ENCODE data around the gene PIEZO1. TPM values are rescaled to one million over a fixed set of nuclear protein-coding genes. Genes with fewer than 3 reads are reported as not detected.

The PIEZO1 gene
- total and polyA plus RNA-seq, 11 donors: 14.2 to 59.7 (median 31.2) TPM

DNA sequence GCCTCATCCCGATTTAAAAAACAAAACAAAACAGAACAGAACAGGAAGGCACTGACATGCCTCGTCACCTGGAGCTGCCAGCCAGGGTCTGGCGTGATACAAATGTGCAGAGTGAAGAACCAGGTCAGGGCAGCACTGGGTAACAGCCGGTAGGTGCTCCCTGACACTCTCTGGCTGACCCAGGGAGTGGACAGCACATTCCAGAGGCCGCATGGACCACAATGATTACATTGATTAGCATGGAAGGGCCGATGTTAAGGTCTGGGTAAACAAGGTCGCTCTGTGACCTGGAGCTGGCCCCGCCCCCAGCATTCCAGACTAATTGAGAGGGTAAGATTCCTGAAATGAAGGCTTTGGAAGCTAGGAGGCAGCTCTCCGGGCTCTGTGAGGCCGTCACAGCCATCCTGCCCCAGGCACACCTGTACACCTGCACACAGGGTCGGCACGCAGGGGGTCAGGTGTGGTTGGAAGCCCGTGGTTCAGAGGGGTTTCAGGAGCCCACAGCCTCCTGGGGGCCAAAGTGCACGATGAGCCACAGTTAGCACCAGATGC is 21.4 kb downstream of the PIEZO1 start:
- 76 to 80% (median 77%) methylated on average over 8 to 14 of the region's 14 CpGs for WGBS, 4 donors
- no peaks in the 10 kb centered on the region for H3K27me3 ChIP-seq
- peak overlapping the region in 1 of 12 donors; percentile 92 for H3K27ac ChIP-seq
- peaks cover 0 to 10% (median 0%) of the 10 kb centered on the region in 12 donors for H3K9me3 ChIP-seq
- intact Hi-C loops (cut with DNase I): no loop called here
- TF ChIP-seq POLR2A (IDR thresholded peaks at IDR 0.05): no peak
- TF ChIP-seq, protein P1, sequence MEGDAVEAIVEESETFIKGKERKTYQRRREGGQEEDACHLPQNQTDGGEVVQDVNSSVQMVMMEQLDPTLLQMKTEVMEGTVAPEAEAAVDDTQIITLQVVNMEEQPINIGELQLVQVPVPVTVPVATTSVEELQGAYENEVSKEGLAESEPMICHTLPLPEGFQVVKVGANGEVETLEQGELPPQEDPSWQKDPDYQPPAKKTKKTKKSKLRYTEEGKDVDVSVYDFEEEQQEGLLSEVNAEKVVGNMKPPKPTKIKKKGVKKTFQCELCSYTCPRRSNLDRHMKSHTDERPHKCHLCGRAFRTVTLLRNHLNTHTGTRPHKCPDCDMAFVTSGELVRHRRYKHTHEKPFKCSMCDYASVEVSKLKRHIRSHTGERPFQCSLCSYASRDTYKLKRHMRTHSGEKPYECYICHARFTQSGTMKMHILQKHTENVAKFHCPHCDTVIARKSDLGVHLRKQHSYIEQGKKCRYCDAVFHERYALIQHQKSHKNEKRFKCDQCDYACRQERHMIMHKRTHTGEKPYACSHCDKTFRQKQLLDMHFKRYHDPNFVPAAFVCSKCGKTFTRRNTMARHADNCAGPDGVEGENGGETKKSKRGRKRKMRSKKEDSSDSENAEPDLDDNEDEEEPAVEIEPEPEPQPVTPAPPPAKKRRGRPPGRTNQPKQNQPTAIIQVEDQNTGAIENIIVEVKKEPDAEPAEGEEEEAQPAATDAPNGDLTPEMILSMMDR (IDR thresholded peaks at IDR 0.05): no peak
- H3K4me3 ChIP-seq: no peak overlapping the region
- no peak for ATAC-seq
- H3K4me1 ChIP-seq: peaks cover 3 to 43% (median 28%) of the 10 kb centered on the region in 12 donors
- no peak for DNase-seq
- H3K36me3 ChIP-seq: peaks cover 0 to 1% (median 0%) of the 10 kb centered on the region in 9 donors

DNA sequence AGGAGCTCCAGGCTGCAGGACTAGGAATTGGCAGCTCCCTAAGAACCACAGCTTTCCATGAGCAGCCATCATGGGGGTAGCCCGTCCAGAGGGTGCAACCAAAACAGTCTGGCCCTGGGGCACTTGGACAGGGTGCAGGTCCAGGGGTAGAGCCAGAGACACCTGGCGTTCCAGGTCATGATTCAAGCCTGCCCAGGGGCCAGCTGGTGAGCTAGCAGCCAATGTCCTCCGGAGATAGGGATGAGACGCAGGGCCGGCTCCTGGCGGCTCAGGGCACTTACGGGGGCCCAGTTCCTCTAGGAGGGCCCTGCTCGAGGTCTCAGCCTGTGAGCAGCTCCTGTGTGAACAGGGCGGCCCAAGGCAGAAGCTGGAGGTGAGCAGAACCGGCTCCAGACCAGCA is 22.1 kb downstream of the PIEZO1 start:
- ATAC-seq (no peak), DNase-seq (no peak)
- TF ChIP-seq, protein P1 (IDR thresholded peaks at IDR 0.05): no peak
- TF ChIP-seq POLR2A (IDR thresholded peaks at IDR 0.05): no peak
- peaks cover 0 to 15% (median 0%) of the 10 kb centered on the region in 12 donors for H3K9me3 ChIP-seq
- peaks cover 1 to 38% (median 21%) of the 10 kb centered on the region in 12 donors for H3K4me1 ChIP-seq
- H3K27ac ChIP-seq: peak overlapping the region in 1 of 12 donors; percentile 92
- 77 to 94% (median 90%) methylated on average over 4 to 10 of the region's 10 CpGs for WGBS, 4 donors
- intact Hi-C loops (cut with DNase I): no loop called here
- no peak overlapping the region for H3K4me3 ChIP-seq
- peaks cover 0 to 4% (median 0%) of the 10 kb centered on the region in 9 donors for H3K36me3 ChIP-seq
- no peaks in the 10 kb centered on the region for H3K27me3 ChIP-seq

DNA sequence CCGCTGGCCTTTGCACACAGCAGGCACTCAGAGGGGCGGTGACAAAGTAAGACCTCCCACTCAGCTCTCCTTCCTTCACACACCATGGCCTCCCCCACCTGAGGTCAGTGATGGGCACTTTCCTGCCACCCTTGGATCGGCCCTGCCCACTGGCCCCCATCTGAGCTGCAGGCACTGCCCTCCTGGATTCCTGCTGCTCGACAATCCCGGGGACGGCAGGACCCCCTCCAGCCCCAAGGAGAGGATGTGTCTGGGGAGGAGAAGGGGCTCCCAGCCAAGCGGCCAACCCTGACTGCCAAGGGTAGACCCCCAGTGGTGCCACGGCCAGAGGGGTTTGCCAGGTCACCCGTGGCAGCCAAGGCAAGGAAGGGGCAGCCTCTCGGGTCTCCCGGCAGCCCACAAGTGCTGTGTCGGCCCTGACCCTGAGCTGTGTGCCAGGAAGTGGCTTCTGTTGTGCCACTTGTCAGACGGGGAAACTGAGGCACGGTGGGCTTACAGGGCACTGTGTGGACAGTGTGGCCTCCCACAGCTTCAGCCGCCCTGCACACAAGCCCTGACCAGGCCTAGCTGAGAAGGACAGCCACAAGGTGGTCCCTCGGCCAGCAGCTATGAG is 22.7 kb downstream of the PIEZO1 start:
- Histone ChIP-seq H3K4me3 (no peak overlapping the region), H3K36me3 (peaks cover 0 to 4% (median 0%) of the 10 kb centered on the region in 9 donors), H3K27me3 (no peaks in the 10 kb centered on the region), H3K27ac (peak overlapping the region in 1 of 12 donors; percentile 92), H3K9me3 (peaks cover 0 to 15% (median 0%) of the 10 kb centered on the region in 12 donors), H3K4me1 (peaks cover 0 to 32% (median 18%) of the 10 kb centered on the region in 12 donors)
- TF ChIP-seq POLR2A (IDR thresholded peaks at IDR 0.05): no peak
- TF ChIP-seq, protein P1 (IDR thresholded peaks at IDR 0.05): no peak
- ATAC-seq: no peak
- intact Hi-C loops (cut with DNase I): no loop called here
- 73 to 81% (median 78%) methylated on average over 3 to 16 of the region's 16 CpGs for WGBS, 4 donors
- DNase-seq: no peak

DNA sequence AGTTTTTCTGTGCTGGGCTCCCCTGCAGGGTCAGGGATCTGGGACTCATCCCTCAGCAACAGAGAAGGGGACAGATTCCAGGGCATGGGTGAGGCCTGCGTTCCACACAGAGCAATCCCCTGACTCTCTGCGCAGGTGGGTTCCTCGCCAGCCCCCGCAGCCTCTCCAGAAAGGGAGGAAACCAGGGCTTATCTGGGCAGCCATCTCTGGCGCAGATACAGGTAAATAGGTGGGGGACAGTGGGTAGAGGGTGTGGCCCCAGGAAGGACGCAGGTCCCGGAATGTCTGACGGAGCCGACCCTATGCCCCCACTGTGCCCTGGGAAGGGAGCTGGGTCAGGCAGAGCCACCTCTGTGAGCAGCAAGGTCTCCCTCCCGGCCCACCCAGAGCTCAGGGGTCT is 23.2 kb downstream of the PIEZO1 start:
- WGBS, 4 donors: 69 to 77% (median 73%) methylated on average over 5 to 10 of the region's 10 CpGs
- no peak for ATAC-seq
- Histone ChIP-seq H3K4me1 (peaks cover 0 to 29% (median 15%) of the 10 kb centered on the region in 12 donors), H3K4me3 (no peak overlapping the region), H3K36me3 (peaks cover 0 to 4% (median 0%) of the 10 kb centered on the region in 9 donors), H3K9me3 (peaks cover 0 to 15% (median 0%) of the 10 kb centered on the region in 12 donors), H3K27ac (peak overlapping the region in 1 of 12 donors; percentile 92), H3K27me3 (no peaks in the 10 kb centered on the region)
- DNase-seq: no peak
- TF ChIP-seq, protein P1 (IDR thresholded peaks at IDR 0.05): no peak
- no peak for TF ChIP-seq POLR2A (IDR thresholded peaks at IDR 0.05)
- intact Hi-C loops (cut with DNase I): no loop called here

Measured in heart left ventricle (tissue), 16 donors.